HG02938 (cell line): ENCODE measurements around the gene KIAA0040.

Source experiments
- ATAC-seq: cut with Tn5 transposase; IDR thresholded peaks from one replicate; pipeline ENCODE4 v1.9.1; 2021; ENCODE audit warnings: mild to moderate bottlenecking, moderate library complexity; ENCODE audit not compliant: unreplicated experiment

The KIAA0040 gene

DNA sequence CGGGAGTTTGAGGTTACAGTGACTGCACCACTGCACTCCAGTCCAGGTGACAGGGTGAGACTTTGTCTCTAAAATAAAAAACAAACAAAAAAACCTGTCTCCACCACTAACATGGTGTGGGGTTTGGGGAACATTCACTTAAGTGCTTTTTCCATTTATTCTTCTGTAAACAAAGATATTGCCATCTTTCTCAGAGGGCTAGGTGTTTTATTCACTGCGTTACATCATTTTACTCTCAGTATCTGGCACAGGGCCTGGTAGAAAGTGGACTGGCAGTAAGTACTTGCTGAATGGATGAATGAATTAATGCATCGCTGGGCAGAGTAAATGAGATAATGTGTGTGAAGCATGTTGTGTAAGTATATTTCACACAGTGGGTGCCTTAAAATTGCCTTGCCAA, 20.1 kb downstream of the KIAA0040 start:
- no peak for ATAC-seq

GRCh38 chr1:175171036-175171913, 21.3 kb downstream of the KIAA0040 start:
- no peak for ATAC-seq

GRCh38 chr1:175169286-175170018, 23.1 kb downstream of the KIAA0040 start:
- ATAC-seq = no peak

DNA sequence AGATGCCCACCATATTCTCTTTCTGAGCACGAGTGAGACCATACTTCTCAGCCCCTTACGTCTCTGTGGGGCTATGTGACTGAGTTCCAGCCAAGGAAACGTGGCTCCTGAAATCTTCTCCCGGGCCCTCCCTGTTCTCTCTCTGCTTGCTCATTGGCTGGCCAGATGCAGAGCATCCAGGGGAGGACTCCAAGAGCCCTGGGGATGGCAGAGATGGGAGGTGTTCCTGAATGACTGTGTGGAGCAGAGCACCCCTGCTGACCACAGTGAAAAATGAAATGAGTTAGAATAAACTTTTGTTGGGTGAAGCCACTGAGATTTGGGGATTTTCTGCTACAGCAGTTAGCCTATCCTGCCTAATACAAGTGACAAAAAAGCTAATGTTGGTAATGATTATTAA, 23.8 kb downstream of the KIAA0040 start:
- no peak for ATAC-seq

- no peak for ATAC-seq
Measured at GRCh38 chr1:175167861-175168260, 24.7 kb downstream of the KIAA0040 start.

- no peak for ATAC-seq
Measured at GRCh38 chr1:175166746-175167145, 25.8 kb downstream of the KIAA0040 start.

GRCh38 chr1:175164751-175165150, 27.8 kb downstream of the KIAA0040 start:
- no peak for ATAC-seq

GRCh38 chr1:175163702-175164101, 28.9 kb downstream of the KIAA0040 start:
- no peak for ATAC-seq

GRCh38 chr1:175162955-175163354, 29.6 kb downstream of the KIAA0040 start:
- no peak for ATAC-seq

- no peak for ATAC-seq
Measured at GRCh38 chr1:175158170-175158591, 34.4 kb downstream of the KIAA0040 start.

GRCh38 chr1:175157200-175157599, 35.4 kb downstream of the KIAA0040 start:
- no peak for ATAC-seq

DNA sequence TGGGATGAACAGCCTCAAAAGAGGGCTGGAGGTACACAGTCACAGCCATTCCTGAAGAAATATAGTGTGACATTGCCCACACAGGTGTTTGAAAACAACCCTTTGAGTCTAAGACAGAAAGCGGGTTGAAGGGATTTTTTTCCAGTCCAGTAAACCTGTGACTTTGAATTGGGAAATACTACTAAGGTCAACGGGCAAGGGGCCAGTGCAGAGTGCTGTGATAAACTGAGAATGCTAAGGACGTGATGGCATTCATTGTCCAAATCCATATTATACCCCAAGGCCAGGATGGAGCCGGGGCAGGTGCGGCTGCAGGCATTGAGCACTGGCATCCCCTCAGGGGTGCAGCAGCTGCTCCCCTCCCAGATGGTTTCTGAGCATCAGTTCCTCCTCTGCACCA, 36.6 kb downstream of the KIAA0040 start:
- no peak for ATAC-seq

- no peak for ATAC-seq
Measured at GRCh38 chr1:175155473-175155856, 37.1 kb downstream of the KIAA0040 start.

- no peak for ATAC-seq
Measured at GRCh38 chr1:175154629-175155472, 37.7 kb downstream of the KIAA0040 start.

- ATAC-seq = no peak
Measured at GRCh38 chr1:175152006-175152652, 40.4 kb downstream of the KIAA0040 start.

DNA sequence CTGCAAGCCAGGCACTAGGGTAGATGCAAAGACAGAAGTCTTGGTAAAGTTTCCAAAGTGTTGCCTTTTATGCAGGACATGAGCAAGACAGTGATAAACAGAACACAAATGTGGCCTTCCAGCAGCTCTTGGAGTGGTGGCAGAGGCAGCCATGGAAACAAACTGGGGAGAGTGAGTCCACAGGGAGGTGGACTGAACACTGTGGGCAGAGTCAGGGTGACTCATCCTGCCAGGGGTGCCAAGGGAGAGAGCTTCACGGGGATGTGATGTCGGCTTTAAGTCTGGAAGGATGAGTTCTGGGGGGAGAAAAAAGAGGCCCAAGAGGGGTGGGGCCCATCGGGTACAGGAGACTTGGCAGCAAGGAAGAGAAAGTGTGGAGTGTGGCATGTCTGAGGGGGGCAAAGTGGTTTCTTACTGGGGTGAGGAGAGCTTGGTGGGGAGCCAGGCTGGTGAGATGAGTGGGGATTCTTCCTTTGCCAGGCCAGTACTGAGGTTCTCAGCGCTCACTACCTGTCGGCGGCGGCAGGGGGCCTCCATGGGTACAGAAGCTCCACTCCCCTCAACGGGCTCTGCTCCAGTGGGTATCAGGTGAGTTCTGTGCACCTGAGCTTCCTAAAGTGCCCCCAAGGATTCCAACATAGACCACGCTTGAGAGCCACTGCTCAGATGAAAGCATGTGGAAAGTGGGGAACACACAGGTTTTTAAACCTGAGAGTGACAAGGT, 41.8 kb downstream of the KIAA0040 start:
- ATAC-seq = no peak

DNA sequence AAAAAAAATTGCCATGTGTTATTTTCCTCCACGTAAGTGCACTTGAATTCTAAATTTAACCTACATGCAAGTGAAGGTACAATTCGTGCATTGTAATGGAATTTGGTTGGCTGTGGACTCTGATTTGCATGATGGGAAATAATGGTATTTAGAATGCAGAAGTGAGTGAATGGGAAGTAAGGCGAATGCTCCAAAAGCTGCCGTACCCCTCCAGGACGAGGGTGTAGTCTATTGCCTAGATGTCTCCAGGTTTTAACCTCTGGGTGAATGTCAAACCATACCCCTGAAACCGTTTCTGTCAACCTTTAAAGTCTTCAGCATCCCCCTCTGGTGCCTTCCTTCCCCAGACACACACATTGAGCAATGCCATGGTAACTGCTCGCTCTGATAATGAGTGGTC, 44.5 kb downstream of the KIAA0040 start:
- no peak for ATAC-seq

DNA sequence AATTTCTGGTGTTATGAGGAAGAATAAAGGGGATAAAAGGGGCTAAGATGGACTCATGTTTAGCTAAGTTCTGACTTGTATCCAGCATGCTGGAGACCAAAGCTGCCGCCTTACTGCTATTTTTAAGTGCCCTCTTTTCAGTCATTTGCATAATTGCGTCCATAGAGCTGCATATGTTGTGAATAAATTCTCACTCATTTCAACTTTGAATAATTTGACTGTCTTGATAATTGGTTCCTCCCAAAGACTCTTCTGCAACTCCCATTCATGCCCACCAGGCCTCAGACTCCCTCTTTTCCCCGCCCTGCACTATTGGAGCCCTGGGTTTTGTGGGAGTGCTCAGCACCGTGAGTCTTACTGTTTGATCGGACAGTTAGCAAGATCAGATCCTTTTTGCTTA, 45.0 kb downstream of the KIAA0040 start:
- no peak for ATAC-seq

- no peak for ATAC-seq
Measured at GRCh38 chr1:175146529-175147213, 45.9 kb downstream of the KIAA0040 start.
